BJ (cell line): ENCODE data around the gene SPEG. TPM values are rescaled to one million over a fixed set of nuclear protein-coding genes. Genes with fewer than 3 reads are reported as not detected.
A peak's percentile ranks its signal among the peaks of the same experiment; 100 is the strongest.

Experiments used
- CTCF ChIA-PET: fragments of 350-600 bp; formaldehyde crosslinking; extraction: SDS; loops from one replicate; lab custom pipeline; 2021; ENCODE audit warnings: antibody characterized with exemption, inconsistent platforms; lab: Yijun Ruan, JAX
- POLR2A ChIA-PET: fragments of 300-600 bp; sonication (Branson Sonifier 250); formaldehyde crosslinking; extraction: SDS; loops from one replicate; lab custom pipeline; 2021; ENCODE audit warnings: antibody characterized with exemption; lab: Charles Lee
- DNase-seq: peaks from one replicate; pipeline ENCODE4 v3.0.0-alpha.2; 2011; ENCODE audit warnings: low read depth
- H3K27me3 ChIP-seq: 2 replicates; pipeline ENCODE4 v1.6.0; 2011; ENCODE audit warnings: low read length; ENCODE audit not compliant: control insufficient read depth, insufficient read depth
- H3K36me3 ChIP-seq: 2 replicates; pipeline ENCODE4 v1.5.1; 2011; ENCODE audit warnings: low read length; ENCODE audit not compliant: control insufficient read depth, insufficient read depth
- H3K4me3 ChIP-seq: 2 replicates; pipeline ENCODE4 v1.5.1; 2011; ENCODE audit warnings: low read depth, mild to moderate bottlenecking, control low read depth, low read length
- polyA plus RNA-seq: library from polyadenylated mRNA; depleted of rRNA; stranded (reverse); fragments of >200 nt; gene quantifications from 2 replicates; pipeline ENCODE4 v1.2.3, GENCODE V29; 2011
- TF ChIP-seq, protein P1 (sequence below): IDR thresholded peaks from 2 replicates; pipeline ENCODE4 v1.5.1; 2011; ENCODE audit warnings: low read depth, mild to moderate bottlenecking, control low read depth, inconsistent platforms, low read length, moderate library complexity; ENCODE audit not compliant: insufficient read depth

Gene SPEG
- polyA plus RNA-seq, 1 experiment, result 69.9 TPM

DNA sequence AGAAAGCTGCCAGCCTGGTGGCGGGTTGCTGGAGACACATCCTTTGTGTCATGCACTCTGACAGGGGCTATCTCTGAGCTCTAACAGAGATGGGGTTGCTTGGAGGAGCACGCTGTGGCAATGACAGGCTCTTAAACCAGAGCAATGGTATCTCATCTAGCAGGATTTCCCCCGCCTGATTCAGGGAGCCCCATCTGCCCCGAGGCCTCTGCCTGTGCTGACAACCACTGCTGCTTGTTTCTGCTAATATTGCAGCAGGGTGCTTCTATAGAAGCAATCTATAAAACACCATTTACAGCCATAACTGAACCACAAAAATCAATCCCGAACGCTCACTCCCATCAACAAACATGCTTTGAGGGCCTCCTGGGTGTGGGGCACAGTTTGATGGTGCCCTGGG lies 34.1 kb upstream of the SPEG start:
- DNase-seq, result no peak
- TF ChIP-seq, protein P1, sequence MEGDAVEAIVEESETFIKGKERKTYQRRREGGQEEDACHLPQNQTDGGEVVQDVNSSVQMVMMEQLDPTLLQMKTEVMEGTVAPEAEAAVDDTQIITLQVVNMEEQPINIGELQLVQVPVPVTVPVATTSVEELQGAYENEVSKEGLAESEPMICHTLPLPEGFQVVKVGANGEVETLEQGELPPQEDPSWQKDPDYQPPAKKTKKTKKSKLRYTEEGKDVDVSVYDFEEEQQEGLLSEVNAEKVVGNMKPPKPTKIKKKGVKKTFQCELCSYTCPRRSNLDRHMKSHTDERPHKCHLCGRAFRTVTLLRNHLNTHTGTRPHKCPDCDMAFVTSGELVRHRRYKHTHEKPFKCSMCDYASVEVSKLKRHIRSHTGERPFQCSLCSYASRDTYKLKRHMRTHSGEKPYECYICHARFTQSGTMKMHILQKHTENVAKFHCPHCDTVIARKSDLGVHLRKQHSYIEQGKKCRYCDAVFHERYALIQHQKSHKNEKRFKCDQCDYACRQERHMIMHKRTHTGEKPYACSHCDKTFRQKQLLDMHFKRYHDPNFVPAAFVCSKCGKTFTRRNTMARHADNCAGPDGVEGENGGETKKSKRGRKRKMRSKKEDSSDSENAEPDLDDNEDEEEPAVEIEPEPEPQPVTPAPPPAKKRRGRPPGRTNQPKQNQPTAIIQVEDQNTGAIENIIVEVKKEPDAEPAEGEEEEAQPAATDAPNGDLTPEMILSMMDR, result no peak
- Histone ChIP-seq H3K36me3 (no peaks in the 10 kb centered on the region), H3K27me3 (no peaks in the 10 kb centered on the region), H3K4me3 (no peak overlapping the region)
- CTCF ChIA-PET, result interaction anchor here (1.3 to 7.3 kb wide), 3 partner anchors 11 to 126 kb away, joined by 3 to 291 read pairs (median 60); partner anchors contain the start of gene DNPEP
- POLR2A ChIA-PET, result no interaction called here

DNA sequence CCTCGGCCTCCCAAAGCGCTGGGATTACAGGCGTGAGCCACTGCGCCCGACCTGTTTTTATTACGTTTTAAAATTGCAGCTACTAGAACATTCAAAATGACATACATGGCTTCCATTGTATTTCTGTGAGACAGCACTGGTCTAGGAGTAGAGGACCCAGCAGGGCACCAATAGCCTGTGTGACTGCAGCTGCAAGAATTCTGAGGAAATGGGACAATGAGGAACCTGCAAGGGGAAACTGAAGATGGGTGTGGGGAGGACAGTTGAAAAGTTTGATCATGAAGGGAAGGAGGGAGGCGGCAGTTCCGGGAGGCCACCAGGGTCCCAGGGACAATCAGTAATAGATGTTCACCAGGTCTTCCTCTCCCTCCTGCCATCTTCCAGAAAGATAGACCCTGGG lies 33.0 kb upstream of the SPEG start:
- TF ChIP-seq, protein P1, result no peak
- ChIA-PET CTCF (interaction anchor here (0.7 to 7.3 kb wide), 23 partner anchors 8 to 287 kb away, joined by 3 to 291 read pairs (median 6); partner anchors contain the start of genes ASIC4, CHPF, DES and DNPEP), POLR2A (no interaction called here)
- no peak overlapping the region for H3K4me3 ChIP-seq
- DNase-seq, result no peak
- H3K27me3 ChIP-seq, result no peaks in the 10 kb centered on the region
- no peaks in the 10 kb centered on the region for H3K36me3 ChIP-seq

DNA sequence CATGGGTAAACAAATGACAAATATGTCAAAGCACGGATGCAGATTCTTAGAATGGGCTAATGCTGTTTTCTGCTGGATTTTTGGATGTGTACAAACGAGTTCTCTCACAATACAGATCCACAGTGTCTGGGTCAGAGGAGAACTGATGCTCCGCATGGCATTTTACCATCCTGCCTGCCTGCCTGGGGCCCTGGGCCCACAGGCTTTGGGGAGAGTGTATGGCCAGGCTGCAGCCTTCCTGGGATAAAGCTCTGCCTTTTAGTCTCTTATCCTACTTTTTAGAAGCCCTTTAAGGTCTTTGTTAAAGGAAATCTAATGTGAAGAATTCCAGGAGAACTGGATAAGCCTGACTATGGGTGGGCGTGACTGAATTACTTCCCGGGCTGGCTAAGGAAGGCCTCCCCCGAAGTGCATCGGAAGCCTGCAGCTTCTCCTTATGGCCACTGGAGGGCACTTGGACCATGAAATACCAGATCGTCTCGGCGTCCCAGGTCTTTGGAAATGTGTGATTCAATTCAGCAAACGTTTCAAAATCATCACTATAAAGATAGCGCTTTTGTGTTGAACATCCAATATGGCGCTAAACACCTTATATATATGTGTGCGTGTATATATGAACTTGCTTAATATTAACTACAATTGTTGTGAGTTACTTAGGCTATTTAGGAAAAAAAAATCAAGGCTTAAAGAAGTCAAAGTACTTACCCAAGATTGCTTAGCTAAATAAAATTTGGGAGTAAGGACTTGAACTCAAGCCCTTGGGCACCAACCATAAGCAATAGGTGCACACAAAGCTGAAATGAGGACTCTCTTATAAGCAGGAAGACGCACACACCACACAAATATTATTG lies 31.8 kb upstream of the SPEG start:
- CTCF ChIA-PET, result interaction anchor here (0.6 to 7.3 kb wide), 41 partner anchors 9 to 1787 kb away, joined by 3 to 291 read pairs (median 6); partner anchors contain the start of genes DES, DNPEP, GMPPA and SPEG
- no peaks in the 10 kb centered on the region for H3K36me3 ChIP-seq
- DNase-seq, result peak; percentile 17
- POLR2A ChIA-PET, result interaction anchor here (0.5 kb wide), 1 partner anchor 44 kb away, joined by 4 read pairs; no protein-coding TSS in a partner anchor
- TF ChIP-seq, protein P1, result peak; percentile 93
- H3K4me3 ChIP-seq, result no peak overlapping the region
- H3K27me3 ChIP-seq, result no peaks in the 10 kb centered on the region

DNA sequence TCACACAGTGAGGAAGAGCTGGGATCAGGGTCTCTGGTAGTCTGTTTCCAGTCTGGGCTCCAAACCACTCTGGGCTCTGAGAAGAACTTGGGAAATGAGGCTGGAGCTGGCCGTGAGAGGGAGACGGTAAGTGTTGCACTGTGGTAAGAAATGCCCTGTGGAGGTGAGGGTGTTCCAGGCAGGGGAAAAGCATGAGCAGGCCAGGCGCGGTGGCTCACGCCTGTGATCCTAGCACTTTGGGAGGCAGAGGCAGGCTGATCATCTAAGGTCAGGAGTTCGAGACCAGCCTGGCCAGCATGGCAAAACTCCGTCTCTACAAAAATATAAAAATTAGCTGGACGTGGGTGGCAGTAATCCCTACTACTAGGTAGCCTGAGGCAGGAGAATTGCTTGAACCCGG lies 30.8 kb upstream of the SPEG start:
- ChIA-PET CTCF (interaction anchor here (0.6 to 7.3 kb wide), 35 partner anchors 10 to 1786 kb away, joined by 3 to 291 read pairs (median 6); partner anchors contain the start of genes DNPEP, GMPPA and SPEG), POLR2A (no interaction called here)
- TF ChIP-seq, protein P1, result no peak
- Histone ChIP-seq H3K4me3 (no peak overlapping the region), H3K36me3 (no peaks in the 10 kb centered on the region), H3K27me3 (no peaks in the 10 kb centered on the region)
- DNase-seq, result no peak

DNA sequence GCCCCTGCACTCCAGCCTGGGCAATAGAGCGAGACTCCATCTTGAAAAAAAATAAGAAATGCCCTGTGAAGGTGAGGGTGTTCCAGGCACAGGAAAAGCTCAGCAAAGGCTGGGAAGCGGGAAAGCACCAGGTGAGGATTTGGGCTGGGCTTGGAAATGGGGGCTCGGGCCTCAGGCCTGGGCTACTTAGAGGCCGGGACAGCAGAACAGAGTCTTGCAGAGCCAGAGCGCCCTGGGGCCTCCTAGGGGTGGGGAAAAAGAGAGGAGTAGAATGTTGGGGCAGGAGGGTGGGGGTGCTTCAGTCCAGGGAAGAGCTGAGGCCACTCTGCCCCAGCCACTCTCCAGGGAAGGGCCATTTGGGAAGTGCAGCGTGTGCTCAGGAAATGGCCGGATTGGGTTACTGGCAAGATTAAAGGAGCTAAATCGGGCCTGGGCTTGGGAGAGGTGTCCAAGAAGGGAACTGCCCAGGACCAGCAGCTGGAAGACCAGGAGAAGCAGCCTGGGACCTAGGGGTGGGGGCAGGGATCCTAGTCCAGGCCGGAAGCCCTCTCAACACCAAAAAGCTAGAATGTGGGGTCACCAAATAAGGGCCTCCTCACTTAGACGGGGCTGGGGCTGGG lies 30.2 kb upstream of the SPEG start:
- H3K27me3 ChIP-seq, result no peaks in the 10 kb centered on the region
- no peak for DNase-seq
- H3K4me3 ChIP-seq, result no peak overlapping the region
- no peaks in the 10 kb centered on the region for H3K36me3 ChIP-seq
- POLR2A ChIA-PET, result no interaction called here
- CTCF ChIA-PET, result interaction anchor here (0.7 to 7.3 kb wide), 24 partner anchors 11 to 136 kb away, joined by 3 to 291 read pairs (median 8); partner anchors contain the start of genes DNPEP, GMPPA and SPEG
- TF ChIP-seq, protein P1, result no peak
